HepG2 (cell line): ENCODE measurements around the gene TM4SF5. TPM values are rescaled to one million over a fixed set of nuclear protein-coding genes. Genes with fewer than 3 reads are reported as not detected.
A peak's percentile ranks its signal among the peaks of the same experiment; 100 is the strongest.

Experiments used
- ETV5 ChIP-seq: IDR thresholded peaks from 2 replicates; pipeline ENCODE4 v1.6.1; 2018; ENCODE audit warnings: missing biosample characterization, missing genetic modification reagents, inconsistent platforms, borderline replicate concordance
- EZH2 ChIP-seq: conservative IDR thresholded peaks from 2 replicates; pipeline ENCODE4 v1.6.1; 2012; ENCODE audit warnings: mild to moderate bottlenecking, low read depth, low read length, moderate library complexity
- HMG20B ChIP-seq: conservative IDR thresholded peaks from 2 replicates; pipeline ENCODE4 v1.6.1; 2016; ENCODE audit warnings: missing genetic modification reagents, missing compliant biosample characterization
- KLF16 ChIP-seq, 2 experiments: sonication (generic) in 1 of 2; formaldehyde crosslinking in 1 of 2; IDR thresholded peaks; 2 replicates each; pipeline versions ENCODE4 v1.6.1 to v1.8.0; 2016 to 2023; ENCODE audit warnings: missing genetic modification reagents in 2 of 2, missing compliant biosample characterization in 1 of 2
- NR2F6 ChIP-seq, 2 experiments: IDR thresholded peaks; 2 replicates each; pipeline ENCODE4 v1.6.1; 2016; ENCODE audit warnings: antibody characterized with exemption in 1 of 2, mild to moderate bottlenecking in 1 of 2
- SMAD3 ChIP-seq: sonication (generic); formaldehyde crosslinking; IDR thresholded peaks from 2 replicates; pipeline ENCODE4 v1.4.0; 2020; ENCODE audit warnings: missing genetic modification reagents
- YY1 ChIP-seq: IDR thresholded peaks from 2 replicates; pipeline ENCODE4 v1.6.1; 2011; ENCODE audit warnings: low read length, low read depth, moderate library complexity, mild to moderate bottlenecking; ENCODE audit not compliant: insufficient read depth, insufficient replicate concordance
- ZNF124 ChIP-seq: sonication (generic); formaldehyde crosslinking; IDR thresholded peaks from 2 replicates; pipeline ENCODE4 v1.4.0; 2020; ENCODE audit warnings: missing genetic modification reagents
- ZNF230 ChIP-seq: sonication (generic); formaldehyde crosslinking; IDR thresholded peaks from 2 replicates; pipeline ENCODE4 v1.4.0; 2020; ENCODE audit warnings: mild to moderate bottlenecking, missing genetic modification reagents
- ZNF337 ChIP-seq: sonication (generic); formaldehyde crosslinking; IDR thresholded peaks from 2 replicates; pipeline ENCODE4 v1.5.1; 2020; ENCODE audit warnings: missing genetic modification reagents, low read depth, mild to moderate bottlenecking, borderline replicate concordance
- ZNF33B ChIP-seq: sonication (generic); formaldehyde crosslinking; IDR thresholded peaks from 2 replicates; pipeline ENCODE4 v1.5.1; 2020; ENCODE audit warnings: mild to moderate bottlenecking, missing genetic modification reagents
- ZNF441 ChIP-seq: sonication (generic); formaldehyde crosslinking; IDR thresholded peaks from 2 replicates; pipeline ENCODE4 v1.7.0; 2021; ENCODE audit warnings: missing genetic modification reagents, borderline replicate concordance
- ZNF549 ChIP-seq: sonication (generic); formaldehyde crosslinking; IDR thresholded peaks from 2 replicates; pipeline ENCODE4 v1.5.0; 2020; ENCODE audit warnings: missing genetic modification reagents
- polyA plus RNA-seq, 8 experiments: library from polyadenylated mRNA; depleted of rRNA in 3 of 8; stranded (reverse) in 7 of 8; unstranded in 1 of 8; fragments of >200 nt; fragmentation: Illumina TruSeq in 4 of 8; extraction: Trizol in 4 of 8; gene quantifications; 2 replicates each; pipeline versions ENCODE4 v1.2.1 to v1.2.3, GENCODE V29; 2011 to 2016; ENCODE audit warnings: low read depth in 4 of 8, missing spikeins in 1 of 8, mixed read lengths in 1 of 8; ENCODE audit not compliant: insufficient read depth in 1 of 8
- total RNA-seq, 5 experiments: library from RNA; depleted of rRNA; stranded (reverse); fragments of >200 nt; fragmentation: Illumina TruSeq; extraction: Trizol; gene quantifications; 2 replicates each; pipeline ENCODE4 v1.2.3, GENCODE V29; 2016; ENCODE audit warnings: low read depth in 1 of 5
- TF ChIP-seq, protein P1 (sequence below): sonication (generic); formaldehyde crosslinking; IDR thresholded peaks from 2 replicates; pipeline ENCODE4 v1.5.1; 2020; ENCODE audit warnings: mild to moderate bottlenecking, missing genetic modification reagents, borderline replicate concordance
- TF ChIP-seq, protein P2 (sequence below): IDR thresholded peaks from 2 replicates; pipeline ENCODE4 v1.6.1; 2016; ENCODE audit warnings: low read depth, borderline replicate concordance
- TF ChIP-seq, protein P3 (sequence below): IDR thresholded peaks from 2 replicates; pipeline ENCODE4 v1.6.1; 2012; ENCODE audit warnings: low read depth, low read length, improper control_type of control experiment
- TF ChIP-seq, protein P4 (sequence below): sonication (generic); formaldehyde crosslinking; conservative IDR thresholded peaks from 2 replicates; pipeline ENCODE4 v1.8.0; 2022; ENCODE audit warnings: low read depth, missing genetic modification reagents
- TF ChIP-seq, protein P5 (sequence below): sonication (generic); formaldehyde crosslinking; IDR thresholded peaks from 2 replicates; pipeline ENCODE4 v1.8.0; 2022; ENCODE audit warnings: mild to moderate bottlenecking, missing genetic modification reagents, moderate library complexity
- TF ChIP-seq, protein P6 (sequence below): IDR thresholded peaks from 2 replicates; pipeline ENCODE4 v1.6.1; 2016; ENCODE audit warnings: missing compliant biosample characterization, missing genetic modification reagents, borderline replicate concordance
- TF ChIP-seq, protein P7 (sequence below): fragments of 450-650 bp; IDR thresholded peaks from 2 replicates; pipeline ENCODE4 v1.6.1; 2017

TM4SF5 gene
- total and polyA plus RNA-seq, 2 of the 13 experiments (the other 11 are each of a cell fraction or from before 2014, with no cell fraction given): 30.1 to 126 TPM

DNA sequence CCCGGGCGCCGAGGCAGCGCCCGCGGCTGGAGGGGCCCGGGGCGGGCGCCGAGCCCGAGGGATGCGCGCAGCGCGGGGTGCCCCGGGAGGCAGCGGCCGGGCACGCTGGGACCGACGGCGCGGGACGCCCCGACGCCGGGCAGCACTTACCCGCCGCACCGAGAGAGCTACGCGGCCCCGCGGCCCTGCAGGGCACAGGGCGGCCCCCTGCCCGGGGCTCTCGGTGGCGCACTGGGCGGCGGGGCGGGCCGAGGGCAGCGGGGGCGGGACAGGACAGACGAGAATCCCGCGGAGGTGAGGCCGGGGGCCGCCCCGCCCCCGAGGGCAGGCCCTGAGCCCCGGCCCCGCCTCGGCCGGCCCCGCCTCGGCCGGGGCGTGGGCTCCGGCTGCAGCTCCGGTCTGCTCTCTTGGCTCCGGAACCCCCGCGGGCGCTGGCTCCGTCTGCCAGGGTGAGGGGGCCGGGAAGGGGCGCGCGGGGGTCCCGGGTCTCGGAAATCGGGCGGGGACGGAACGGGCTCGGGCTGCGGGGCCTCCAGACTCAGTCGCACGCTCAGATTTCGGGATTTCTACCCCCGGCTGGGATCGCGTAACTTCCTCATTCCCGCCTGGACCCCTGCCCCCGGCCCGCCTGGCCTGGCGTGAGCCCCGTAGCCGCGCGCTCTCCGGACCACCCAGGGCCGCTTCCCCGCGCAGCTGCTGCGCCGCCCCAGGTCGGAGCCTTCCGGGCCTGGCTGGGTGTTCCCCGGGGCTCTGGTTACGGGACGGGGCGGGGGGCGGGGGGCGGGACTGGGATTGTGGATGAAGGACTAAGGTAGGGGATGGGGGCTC lies 35.3 kb downstream of the TM4SF5 start, which contains the start of gene PLD2 (continued):
- TF ChIP-seq, protein P1, sequence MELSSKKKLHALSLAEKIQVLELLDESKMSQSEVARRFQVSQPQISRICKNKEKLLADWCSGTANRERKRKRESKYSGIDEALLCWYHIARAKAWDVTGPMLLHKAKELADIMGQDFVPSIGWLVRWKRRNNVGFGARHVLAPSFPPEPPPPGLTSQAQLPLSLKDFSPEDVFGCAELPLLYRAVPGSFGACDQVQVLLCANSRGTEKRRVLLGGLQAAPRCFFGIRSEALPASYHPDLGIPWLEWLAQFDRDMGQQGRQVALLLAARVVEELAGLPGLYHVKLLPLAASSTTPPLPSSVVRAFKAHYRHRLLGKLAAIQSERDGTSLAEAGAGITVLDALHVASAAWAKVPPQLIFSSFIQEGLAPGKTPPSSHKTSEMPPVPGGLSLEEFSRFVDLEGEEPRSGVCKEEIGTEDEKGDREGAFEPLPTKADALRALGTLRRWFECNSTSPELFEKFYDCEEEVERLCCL (CRISPR knock-in tag): no peak
- TF ChIP-seq, protein P2, sequence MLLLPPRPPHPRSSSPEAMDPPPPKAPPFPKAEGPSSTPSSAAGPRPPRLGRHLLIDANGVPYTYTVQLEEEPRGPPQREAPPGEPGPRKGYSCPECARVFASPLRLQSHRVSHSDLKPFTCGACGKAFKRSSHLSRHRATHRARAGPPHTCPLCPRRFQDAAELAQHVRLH (CRISPR knock-in tag): no peak
- TF ChIP-seq EZH2 (no peak), YY1 (peak; percentile 54), SMAD3 (CRISPR knock-in tag) (no peak), KLF16 (CRISPR knock-in tag; IDR thresholded peaks at IDR 0.05) (no peak), ZNF124 (CRISPR knock-in tag) (no peak), ZNF33B (CRISPR knock-in tag) (no peak), NR2F6 (IDR thresholded peaks at IDR 0.05) (no peak), NR2F6 (CRISPR knock-in tag; IDR thresholded peaks at IDR 0.05) (0 out of 2 replicates have a peak, but pooled peaks have one; percentile 11), HMG20B (CRISPR knock-in tag) (no peak), ETV5 (no peak), ZNF549 (CRISPR knock-in tag) (no peak), ZNF230 (CRISPR knock-in tag) (no peak), ZNF337 (CRISPR knock-in tag) (no peak), ZNF441 (CRISPR knock-in tag) (no peak)
- TF ChIP-seq, protein P3, sequence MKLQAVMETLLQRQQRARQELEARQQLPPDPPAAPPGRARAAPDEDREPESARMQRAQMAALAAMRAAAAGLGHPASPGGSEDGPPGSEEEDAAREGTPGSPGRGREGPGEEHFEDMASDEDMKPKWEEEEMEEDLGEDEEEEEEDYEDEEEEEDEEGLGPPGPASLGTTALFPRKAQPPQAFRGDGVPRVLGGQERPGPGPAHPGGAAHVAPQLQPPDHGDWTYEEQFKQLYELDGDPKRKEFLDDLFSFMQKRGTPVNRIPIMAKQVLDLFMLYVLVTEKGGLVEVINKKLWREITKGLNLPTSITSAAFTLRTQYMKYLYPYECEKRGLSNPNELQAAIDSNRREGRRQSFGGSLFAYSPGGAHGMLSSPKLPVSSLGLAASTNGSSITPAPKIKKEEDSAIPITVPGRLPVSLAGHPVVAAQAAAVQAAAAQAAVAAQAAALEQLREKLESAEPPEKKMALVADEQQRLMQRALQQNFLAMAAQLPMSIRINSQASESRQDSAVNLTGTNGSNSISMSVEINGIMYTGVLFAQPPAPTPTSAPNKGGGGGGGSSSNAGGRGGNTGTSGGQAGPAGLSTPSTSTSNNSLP: no peak
- TF ChIP-seq, protein P4, sequence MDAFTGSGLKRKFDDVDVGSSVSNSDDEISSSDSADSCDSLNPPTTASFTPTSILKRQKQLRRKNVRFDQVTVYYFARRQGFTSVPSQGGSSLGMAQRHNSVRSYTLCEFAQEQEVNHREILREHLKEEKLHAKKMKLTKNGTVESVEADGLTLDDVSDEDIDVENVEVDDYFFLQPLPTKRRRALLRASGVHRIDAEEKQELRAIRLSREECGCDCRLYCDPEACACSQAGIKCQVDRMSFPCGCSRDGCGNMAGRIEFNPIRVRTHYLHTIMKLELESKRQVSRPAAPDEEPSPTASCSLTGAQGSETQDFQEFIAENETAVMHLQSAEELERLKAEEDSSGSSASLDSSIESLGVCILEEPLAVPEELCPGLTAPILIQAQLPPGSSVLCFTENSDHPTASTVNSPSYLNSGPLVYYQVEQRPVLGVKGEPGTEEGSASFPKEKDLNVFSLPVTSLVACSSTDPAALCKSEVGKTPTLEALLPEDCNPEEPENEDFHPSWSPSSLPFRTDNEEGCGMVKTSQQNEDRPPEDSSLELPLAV (CRISPR knock-in tag): no peak
- TF ChIP-seq, protein P5, sequence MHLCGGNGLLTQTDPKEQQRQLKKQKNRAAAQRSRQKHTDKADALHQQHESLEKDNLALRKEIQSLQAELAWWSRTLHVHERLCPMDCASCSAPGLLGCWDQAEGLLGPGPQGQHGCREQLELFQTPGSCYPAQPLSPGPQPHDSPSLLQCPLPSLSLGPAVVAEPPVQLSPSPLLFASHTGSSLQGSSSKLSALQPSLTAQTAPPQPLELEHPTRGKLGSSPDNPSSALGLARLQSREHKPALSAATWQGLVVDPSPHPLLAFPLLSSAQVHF: no peak
- TF ChIP-seq, protein P6, sequence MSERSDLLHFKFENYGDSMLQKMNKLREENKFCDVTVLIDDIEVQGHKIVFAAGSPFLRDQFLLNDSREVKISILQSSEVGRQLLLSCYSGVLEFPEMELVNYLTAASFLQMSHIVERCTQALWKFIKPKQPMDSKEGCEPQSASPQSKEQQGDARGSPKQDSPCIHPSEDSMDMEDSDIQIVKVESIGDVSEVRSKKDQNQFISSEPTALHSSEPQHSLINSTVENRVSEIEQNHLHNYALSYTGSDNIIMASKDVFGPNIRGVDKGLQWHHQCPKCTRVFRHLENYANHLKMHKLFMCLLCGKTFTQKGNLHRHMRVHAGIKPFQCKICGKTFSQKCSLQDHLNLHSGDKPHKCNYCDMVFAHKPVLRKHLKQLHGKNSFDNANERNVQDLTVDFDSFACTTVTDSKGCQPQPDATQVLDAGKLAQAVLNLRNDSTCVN (CRISPR knock-in tag): no peak
- TF ChIP-seq, protein P7, sequence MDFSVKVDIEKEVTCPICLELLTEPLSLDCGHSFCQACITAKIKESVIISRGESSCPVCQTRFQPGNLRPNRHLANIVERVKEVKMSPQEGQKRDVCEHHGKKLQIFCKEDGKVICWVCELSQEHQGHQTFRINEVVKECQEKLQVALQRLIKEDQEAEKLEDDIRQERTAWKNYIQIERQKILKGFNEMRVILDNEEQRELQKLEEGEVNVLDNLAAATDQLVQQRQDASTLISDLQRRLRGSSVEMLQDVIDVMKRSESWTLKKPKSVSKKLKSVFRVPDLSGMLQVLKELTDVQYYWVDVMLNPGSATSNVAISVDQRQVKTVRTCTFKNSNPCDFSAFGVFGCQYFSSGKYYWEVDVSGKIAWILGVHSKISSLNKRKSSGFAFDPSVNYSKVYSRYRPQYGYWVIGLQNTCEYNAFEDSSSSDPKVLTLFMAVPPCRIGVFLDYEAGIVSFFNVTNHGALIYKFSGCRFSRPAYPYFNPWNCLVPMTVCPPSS: no peak
